ENCODE data around the gene ZNFX1.
A peak's percentile ranks its signal among the peaks of the same experiment; 100 is the strongest.
"Not testable (repeated sequence)": the region's sequence is repeated elsewhere in the genome, so short reads cannot be mapped to it uniquely, and the experiment has no call there.

Gene ZNFX1

GRCh38 chr20:49278036-49278817, at the start of gene ZNFX1:
TSS of gene ZNFX1 (minus strand) at chr20:49278057. CDS start at chr20:49275839, 2,218 bp downstream.
- intact Hi-C loops (cut with micrococcal nuclease), result loop anchor here (5.0 kb wide), 2 partner anchors 44 to 46 kb away; no protein-coding TSS in a partner anchor
- Mint-ChIP-seq H3K27me3 (no peaks in the 10 kb centered on the region), H3K27ac (peak within 1 kb of the TSS; percentile 93), H3K9me3 (peaks cover 35% of the 10 kb centered on the region), H3K4me1 (ENCODE audit: low read depth) (peaks cover 52% of the 10 kb centered on the region), H3K4me3 (peak within 1 kb of the TSS; percentile 96), H3K36me3 (ENCODE audit: low read depth) (peaks cover 90% of the 10 kb centered on the region)

- intact Hi-C loops (cut with micrococcal nuclease), result no loop called here
- H3K27me3 Mint-ChIP-seq, result peaks cover 27% of the 10 kb centered on the region
- H3K27ac Mint-ChIP-seq, result no peak overlapping the region
- peaks cover 32% of the 10 kb centered on the region for H3K4me1 Mint-ChIP-seq (ENCODE audit: low read depth)
- H3K36me3 Mint-ChIP-seq (ENCODE audit: low read depth), result no peaks in the 10 kb centered on the region
- H3K9me3 Mint-ChIP-seq, result no peaks in the 10 kb centered on the region
- no peak overlapping the region for H3K4me3 Mint-ChIP-seq
Observed at GRCh38 chr20:49326026-49326425, 48.2 kb upstream of the ZNFX1 start.

- Mint-ChIP-seq H3K4me1 (ENCODE audit: low read depth) (peaks cover 33% of the 10 kb centered on the region), H3K9me3 (no peaks in the 10 kb centered on the region), H3K27ac (peak overlapping the region; percentile 62), H3K27me3 (peaks cover 39% of the 10 kb centered on the region), H3K4me3 (no peak overlapping the region), H3K36me3 (ENCODE audit: low read depth) (no peaks in the 10 kb centered on the region)
- intact Hi-C loops (cut with micrococcal nuclease), result loop anchor here (5.0 kb wide), 1 partner anchor 47 kb away; the partner anchor contains the start of gene ZNFX1
Observed at GRCh38 chr20:49324306-49324705, 46.4 kb upstream of the ZNFX1 start.

GRCh38 chr20:49323622-49324238, 45.9 kb upstream of the ZNFX1 start:
- H3K4me3 Mint-ChIP-seq, result no peak overlapping the region
- no peaks in the 10 kb centered on the region for H3K9me3 Mint-ChIP-seq
- intact Hi-C loops (cut with micrococcal nuclease), result loop anchor here (5.0 kb wide), 1 partner anchor 46 kb away; the partner anchor contains the start of gene ZNFX1
- H3K27me3 Mint-ChIP-seq, result peaks cover 41% of the 10 kb centered on the region
- H3K27ac Mint-ChIP-seq, result peak overlapping the region; percentile 62
- no peaks in the 10 kb centered on the region for H3K36me3 Mint-ChIP-seq (ENCODE audit: low read depth)
- peaks cover 38% of the 10 kb centered on the region for H3K4me1 Mint-ChIP-seq (ENCODE audit: low read depth)

- Mint-ChIP-seq H3K9me3 (no peaks in the 10 kb centered on the region), H3K4me1 (ENCODE audit: low read depth) (peaks cover 41% of the 10 kb centered on the region), H3K36me3 (ENCODE audit: low read depth) (no peaks in the 10 kb centered on the region), H3K27ac (no peak overlapping the region), H3K27me3 (peaks cover 66% of the 10 kb centered on the region), H3K4me3 (no peak overlapping the region)
- intact Hi-C loops (cut with micrococcal nuclease), result loop anchor here (5.0 kb wide), 1 partner anchor 43 kb away; the partner anchor contains the start of gene ZNFX1
Observed at GRCh38 chr20:49320460-49320859, 42.6 kb upstream of the ZNFX1 start.

- Mint-ChIP-seq H3K9me3 (no peaks in the 10 kb centered on the region), H3K27ac (peak overlapping the region; percentile 25), H3K4me1 (ENCODE audit: low read depth) (peaks cover 30% of the 10 kb centered on the region), H3K27me3 (peaks cover 70% of the 10 kb centered on the region), H3K36me3 (ENCODE audit: low read depth) (no peaks in the 10 kb centered on the region), H3K4me3 (no peak overlapping the region)
- intact Hi-C loops (cut with micrococcal nuclease), result no loop called here
Observed at GRCh38 chr20:49319208-49319809, 41.5 kb upstream of the ZNFX1 start.

GRCh38 chr20:49318430-49319207, 40.8 kb upstream of the ZNFX1 start:
- peaks cover 75% of the 10 kb centered on the region for H3K27me3 Mint-ChIP-seq
- intact Hi-C loops (cut with micrococcal nuclease), result no loop called here
- peaks cover 23% of the 10 kb centered on the region for H3K4me1 Mint-ChIP-seq (ENCODE audit: low read depth)
- no peaks in the 10 kb centered on the region for H3K36me3 Mint-ChIP-seq (ENCODE audit: low read depth)
- H3K27ac Mint-ChIP-seq, result peak overlapping the region; percentile 25
- peak overlapping the region; percentile 63 for H3K4me3 Mint-ChIP-seq
- no peaks in the 10 kb centered on the region for H3K9me3 Mint-ChIP-seq

- peak overlapping the region; percentile 63 for H3K4me3 Mint-ChIP-seq
- intact Hi-C loops (cut with micrococcal nuclease), result no loop called here
- H3K4me1 Mint-ChIP-seq (ENCODE audit: low read depth), result peaks cover 20% of the 10 kb centered on the region
- peaks cover 78% of the 10 kb centered on the region for H3K27me3 Mint-ChIP-seq
- H3K36me3 Mint-ChIP-seq (ENCODE audit: low read depth), result no peaks in the 10 kb centered on the region
- no peaks in the 10 kb centered on the region for H3K9me3 Mint-ChIP-seq
- no peak overlapping the region for H3K27ac Mint-ChIP-seq
Observed at GRCh38 chr20:49318091-49318429, 40.2 kb upstream of the ZNFX1 start.

- intact Hi-C loops (cut with micrococcal nuclease), result no loop called here
- Mint-ChIP-seq H3K9me3 (no peaks in the 10 kb centered on the region), H3K4me3 (no peak overlapping the region), H3K27me3 (peaks cover 70% of the 10 kb centered on the region), H3K36me3 (ENCODE audit: low read depth) (no peaks in the 10 kb centered on the region), H3K4me1 (ENCODE audit: low read depth) (peaks cover 14% of the 10 kb centered on the region), H3K27ac (no peak overlapping the region)
Observed at GRCh38 chr20:49316704-49317103, 38.8 kb upstream of the ZNFX1 start.

- intact Hi-C loops (cut with micrococcal nuclease), result no loop called here
Observed at GRCh38 chr20:49315580-49315979, 37.7 kb upstream of the ZNFX1 start.

GRCh38 chr20:49314052-49314451, 36.2 kb upstream of the ZNFX1 start:
- H3K27ac Mint-ChIP-seq; intact Hi-C loops (cut with micrococcal nuclease); H3K36me3 Mint-ChIP-seq (ENCODE audit: low read depth); H3K4me3 Mint-ChIP-seq; H3K9me3 Mint-ChIP-seq: not testable (repeated sequence)
- Mint-ChIP-seq H3K4me1 (ENCODE audit: low read depth) (peaks cover 22% of the 10 kb centered on the region), H3K27me3 (peaks cover 46% of the 10 kb centered on the region)

More at GRCh38 chr20:49315580-49315979, 37.7 kb upstream of the ZNFX1 start:
- Mint-ChIP-seq H3K9me3 (no peaks in the 10 kb centered on the region), H3K27me3 (peaks cover 60% of the 10 kb centered on the region), H3K36me3 (ENCODE audit: low read depth) (no peaks in the 10 kb centered on the region), H3K4me3 (no peak overlapping the region), H3K27ac (no peak overlapping the region), H3K4me1 (ENCODE audit: low read depth) (peaks cover 22% of the 10 kb centered on the region)

- Mint-ChIP-seq H3K9me3 (no peaks in the 10 kb centered on the region), H3K4me3 (no peak overlapping the region), H3K4me1 (ENCODE audit: low read depth) (peaks cover 14% of the 10 kb centered on the region), H3K27me3 (peaks cover 38% of the 10 kb centered on the region), H3K27ac (no peak overlapping the region), H3K36me3 (ENCODE audit: low read depth) (no peaks in the 10 kb centered on the region)
- intact Hi-C loops (cut with micrococcal nuclease), result no loop called here
Observed at GRCh38 chr20:49313283-49313682, 35.4 kb upstream of the ZNFX1 start.

- Mint-ChIP-seq H3K4me1 (ENCODE audit: low read depth) (peaks cover 11% of the 10 kb centered on the region), H3K4me3 (no peak overlapping the region), H3K27me3 (peaks cover 32% of the 10 kb centered on the region), H3K36me3 (ENCODE audit: low read depth) (no peaks in the 10 kb centered on the region), H3K27ac (no peak overlapping the region), H3K9me3 (no peaks in the 10 kb centered on the region)
- intact Hi-C loops (cut with micrococcal nuclease), result no loop called here
Observed at GRCh38 chr20:49312661-49313060, 34.8 kb upstream of the ZNFX1 start.
